ENCODE results near the gene MSLN.
"Not testable (repeated sequence)": the region's sequence is repeated elsewhere in the genome, so short reads cannot be mapped to it uniquely, and the experiment has no call there.

MSLN gene

GRCh38 chr16:760545-761343 lies at the start of gene MSLN:
Gene MSLN, plus strand, starts transcription at chr16:760734. Its CDS starts 1,947 bp downstream, at chr16:762681.
- no peak for DNase-seq (ENCODE audit: low spot score)

DNA sequence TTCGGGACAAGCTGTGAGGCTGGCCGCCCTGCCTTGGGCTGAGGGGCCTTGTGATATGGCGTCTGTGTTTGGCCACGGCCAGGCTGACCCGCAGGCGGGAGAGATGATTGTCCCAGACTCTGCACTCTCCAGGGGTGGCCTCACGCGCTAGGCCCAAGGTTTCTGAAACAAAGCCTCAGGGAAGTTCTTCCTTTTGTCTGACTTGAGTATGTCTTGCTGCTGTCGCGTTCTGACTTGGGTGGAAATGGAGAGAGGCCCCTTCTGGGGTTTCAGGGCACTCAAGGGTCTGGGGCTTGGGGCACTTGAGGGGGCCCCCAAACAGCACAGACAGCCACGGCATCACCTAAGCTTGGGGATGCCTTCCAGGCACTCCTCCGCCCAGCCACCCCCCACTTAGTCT lies 49.5 kb upstream of the MSLN start:
- no peak for DNase-seq (ENCODE audit: low spot score)

GRCh38 chr16:711548-712320 lies 48.8 kb upstream of the MSLN start:
- no peak for DNase-seq (ENCODE audit: low spot score)

- not testable (repeated sequence) for DNase-seq (ENCODE audit: low spot score)
Observed at GRCh38 chr16:712740-713250, 47.7 kb upstream of the MSLN start.

DNA sequence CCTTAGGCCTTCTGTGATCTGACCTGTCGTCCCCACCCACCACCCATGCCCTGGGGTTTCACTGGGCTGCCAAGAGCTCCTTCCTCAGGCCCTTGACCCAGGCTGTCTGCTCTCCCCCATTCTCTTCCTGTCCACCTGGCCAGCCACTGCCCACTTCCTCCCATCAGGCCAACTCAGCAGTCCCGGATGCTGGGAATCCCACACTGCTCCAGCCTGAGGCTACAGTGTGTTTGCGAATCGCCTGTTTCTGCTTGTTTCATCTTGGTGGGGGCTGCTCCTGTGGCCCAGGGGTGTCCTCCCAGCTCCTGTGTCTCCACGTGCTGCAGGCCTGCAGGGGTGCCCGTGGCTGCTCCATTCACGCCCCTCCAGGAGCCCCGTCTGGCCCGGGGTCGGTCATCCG lies 46.5 kb upstream of the MSLN start:
- DNase-seq (ENCODE audit: low spot score), result no peak

GRCh38 chr16:714558-715476 lies 45.7 kb upstream of the MSLN start, which contains the start of gene METRN:
Gene METRN, plus strand, starts transcription at chr16:715118. Its CDS starts 172 bp downstream, at chr16:715290.
- peak; percentile 80 for DNase-seq (ENCODE audit: low spot score)

GRCh38 chr16:715477-716199 lies 44.9 kb upstream of the MSLN start:
- no peak for DNase-seq (ENCODE audit: low spot score)

DNA sequence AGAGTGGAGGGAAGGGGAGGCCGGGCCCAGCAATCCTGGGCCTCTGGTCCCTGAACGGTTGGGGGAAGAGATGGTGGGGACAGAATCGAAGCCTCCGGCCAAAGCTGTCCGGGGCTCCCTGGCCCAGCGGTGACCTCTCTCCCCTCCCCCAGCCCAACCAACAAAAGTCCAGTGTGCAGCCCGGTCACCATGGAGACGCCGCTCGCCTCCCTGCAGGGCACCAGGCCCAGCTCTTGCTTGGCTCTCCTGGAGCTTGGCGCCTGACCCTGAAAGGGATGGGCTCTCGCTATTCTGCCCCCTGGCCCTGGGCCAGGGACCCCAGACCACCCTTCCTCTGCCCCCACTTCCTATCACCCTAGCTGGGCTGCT lies 44.4 kb upstream of the MSLN start:
- peak; percentile 94 for DNase-seq (ENCODE audit: low spot score)

DNA sequence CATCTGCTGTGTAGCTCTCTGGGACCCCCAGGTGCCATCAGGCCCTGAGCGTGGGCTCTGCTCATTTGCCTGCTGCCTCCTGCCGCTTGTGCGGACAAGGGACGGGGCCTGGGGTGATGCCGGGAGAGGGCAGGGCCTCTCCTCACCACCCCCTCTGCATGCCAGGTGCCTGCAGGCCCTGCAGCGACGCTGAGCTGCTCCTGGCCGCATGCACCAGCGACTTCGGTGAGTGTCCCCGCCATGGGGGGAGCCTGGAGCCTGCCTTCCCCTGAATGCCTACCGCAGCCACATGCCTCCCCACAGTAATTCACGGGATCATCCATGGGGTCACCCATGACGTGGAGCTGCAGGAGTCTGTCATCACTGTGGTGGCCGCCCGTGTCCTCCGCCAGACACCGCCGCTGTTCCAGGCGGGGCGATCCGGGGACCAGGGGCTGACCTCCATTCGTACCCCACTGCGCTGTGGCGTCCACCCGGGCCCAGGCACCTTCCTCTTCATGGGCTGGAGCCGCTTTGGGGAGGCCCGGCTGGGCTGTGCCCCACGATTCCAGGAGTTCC lies 43.7 kb upstream of the MSLN start:
- no peak for DNase-seq (ENCODE audit: low spot score)

DNA sequence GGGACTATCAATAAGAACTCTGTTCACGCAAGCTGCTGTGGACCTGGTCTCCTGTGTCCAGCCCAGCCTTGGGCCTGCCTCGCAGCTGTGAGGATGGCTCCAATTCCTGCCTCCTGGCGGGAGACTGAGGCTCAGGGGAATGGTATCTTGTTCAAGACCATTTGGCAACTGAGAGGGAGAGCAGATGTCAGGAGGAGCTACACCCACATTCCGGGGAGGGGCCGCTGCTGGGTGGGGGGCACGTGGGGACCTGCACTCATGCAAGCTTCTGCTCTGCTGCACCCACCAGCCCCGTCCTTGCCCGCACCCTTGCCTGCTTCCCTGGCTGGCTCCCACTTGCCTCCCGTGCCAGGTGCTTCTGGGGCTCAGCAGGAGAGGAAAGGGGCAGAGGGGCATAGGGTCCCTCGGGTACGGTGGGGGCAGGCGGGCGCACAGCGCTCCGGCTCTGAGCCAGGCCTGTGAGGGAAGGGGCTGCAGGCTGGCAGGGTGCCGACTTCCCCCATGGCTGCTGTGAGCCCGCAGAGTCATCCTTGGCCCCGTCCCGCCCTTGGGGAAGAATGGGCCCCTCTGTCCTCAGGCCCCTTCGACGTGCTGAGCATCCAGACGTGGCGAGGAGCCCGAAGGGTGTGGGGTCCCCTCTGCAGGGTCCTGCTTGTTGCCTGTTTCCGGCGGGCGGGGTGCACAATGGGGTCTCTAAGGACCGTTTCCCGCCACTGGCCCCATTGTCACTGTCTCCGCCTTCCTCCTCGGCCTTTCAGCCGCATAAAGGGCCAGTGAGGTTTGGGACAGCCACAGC lies 42.9 kb upstream of the MSLN start:
- DNase-seq (ENCODE audit: low spot score), result no peak

- DNase-seq (ENCODE audit: low spot score), result no peak
Observed at GRCh38 chr16:718389-718788, 42.1 kb upstream of the MSLN start.

DNA sequence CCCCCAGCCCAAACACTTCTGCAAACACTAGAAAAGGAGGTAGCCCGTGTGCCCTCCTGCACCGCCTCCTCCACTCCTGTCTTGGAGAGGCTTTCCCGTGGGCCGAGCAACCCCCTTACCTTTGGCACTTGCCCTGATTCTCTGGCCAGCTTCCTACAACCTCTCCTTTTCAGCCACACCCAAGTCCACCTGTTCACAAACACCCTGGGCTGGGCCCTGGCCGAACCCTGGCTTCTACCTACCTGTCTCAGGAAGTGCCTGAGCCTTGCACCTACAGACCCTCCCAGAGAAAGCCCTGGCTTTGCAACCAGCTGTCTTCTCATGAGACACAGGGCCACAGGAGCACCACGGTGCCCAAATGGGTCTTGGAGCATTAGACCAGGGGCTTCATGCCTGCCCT lies 41.6 kb upstream of the MSLN start:
- DNase-seq (ENCODE audit: low spot score), result no peak

DNA sequence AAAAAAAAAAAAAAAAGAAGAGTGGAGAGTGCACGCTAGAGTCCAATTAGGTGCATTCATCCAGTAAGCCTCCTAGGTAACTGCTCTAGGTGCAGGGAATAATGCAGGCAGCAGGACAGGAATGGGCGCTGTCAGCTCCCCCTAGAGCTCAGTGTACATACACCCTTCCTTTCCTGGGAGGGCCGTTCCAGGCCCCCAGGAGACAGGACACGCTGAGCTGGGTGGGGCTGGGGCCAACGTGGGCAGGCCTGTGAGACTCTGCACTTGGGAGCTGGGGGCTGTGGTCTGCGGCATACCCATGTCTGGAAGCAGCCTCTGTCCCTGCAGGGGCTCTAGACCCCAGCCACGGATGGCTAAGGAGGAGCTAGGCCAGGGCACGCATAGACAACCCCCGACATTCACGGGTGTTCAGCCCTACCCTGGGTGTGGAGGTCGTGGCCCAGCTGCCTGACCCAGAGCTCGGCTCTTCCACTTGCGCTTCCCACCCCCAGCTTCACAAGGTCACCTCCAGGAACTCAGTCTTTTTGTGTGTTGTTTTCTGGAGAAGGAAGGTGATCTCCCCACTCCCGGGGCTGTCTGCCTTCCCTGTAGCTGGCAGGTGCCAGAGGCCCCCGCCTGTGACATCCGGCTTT lies 40.6 kb upstream of the MSLN start:
- no peak for DNase-seq (ENCODE audit: low spot score)

DNA sequence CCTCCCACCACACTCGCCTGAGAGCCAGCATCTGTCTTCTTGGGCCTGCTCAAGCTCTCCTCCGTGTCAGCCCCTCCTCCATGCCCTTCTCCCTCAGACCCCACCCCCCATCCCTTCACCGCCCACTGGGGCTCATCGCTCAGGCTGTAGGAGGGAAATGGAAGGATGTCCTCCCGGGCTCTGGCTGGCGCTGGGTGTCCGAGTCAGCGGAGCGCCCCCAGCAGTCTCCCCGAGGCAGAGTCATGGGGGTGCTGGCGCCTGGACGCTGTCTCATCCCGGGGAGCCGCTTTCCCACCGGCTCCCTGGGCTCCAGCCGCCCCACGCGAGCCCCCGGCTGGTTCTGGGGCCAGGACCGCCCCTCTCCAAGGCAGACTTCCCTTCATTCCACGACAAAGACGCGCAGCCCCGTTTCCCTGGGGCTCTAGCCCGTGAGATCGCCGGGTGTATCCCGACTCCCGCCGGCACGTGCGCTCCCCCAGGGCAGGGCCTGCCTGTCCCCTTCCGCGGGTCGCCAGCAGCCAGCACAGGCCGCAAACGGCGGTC lies 40.0 kb upstream of the MSLN start:
- peak; percentile 79 for DNase-seq (ENCODE audit: low spot score)

- DNase-seq (ENCODE audit: low spot score), result peak; percentile 59
Observed at GRCh38 chr16:720990-721764, 39.4 kb upstream of the MSLN start, which contains the start of gene ANTKMT. Gene ANTKMT, plus strand, starts transcription at chr16:721146. Its CDS starts 129 bp downstream, at chr16:721275.

DNA sequence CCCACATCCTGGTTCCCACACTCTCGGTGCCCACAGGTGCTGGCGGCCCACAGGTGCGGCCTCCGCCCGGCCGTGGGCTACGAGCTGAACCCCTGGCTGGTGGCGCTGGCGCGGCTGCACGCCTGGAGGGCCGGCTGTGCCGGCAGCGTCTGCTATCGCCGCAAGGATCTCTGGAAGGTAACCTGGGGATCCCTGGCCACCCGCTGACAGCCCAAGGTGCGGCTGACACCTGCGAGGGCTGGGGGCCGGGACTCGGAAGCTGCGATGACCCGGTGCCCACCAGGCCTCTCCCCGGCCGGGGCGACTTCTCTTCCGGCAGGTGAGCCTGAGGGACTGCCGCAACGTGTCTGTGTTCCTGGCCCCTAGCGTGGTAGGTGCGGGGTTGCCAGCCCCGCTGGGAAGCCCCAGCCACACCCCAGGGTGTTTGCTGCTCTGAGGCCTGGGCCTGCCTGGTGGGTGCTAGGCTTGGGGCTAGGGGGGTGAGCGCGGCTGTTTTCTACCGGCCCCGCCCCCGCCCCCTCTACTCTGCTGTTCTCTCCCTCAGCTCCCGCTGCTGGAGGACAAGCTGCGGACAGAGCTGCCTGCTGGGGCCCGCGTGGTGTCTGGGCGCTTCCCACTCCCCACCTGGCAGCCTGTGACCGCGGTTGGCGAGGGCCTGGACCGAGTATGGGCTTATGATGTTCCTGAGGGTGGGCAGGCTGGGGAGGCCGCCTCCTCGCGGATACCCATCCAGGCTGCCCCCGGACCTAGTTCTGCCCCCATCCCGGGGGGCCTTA lies 38.6 kb upstream of the MSLN start:
- no peak for DNase-seq (ENCODE audit: low spot score)

DNA sequence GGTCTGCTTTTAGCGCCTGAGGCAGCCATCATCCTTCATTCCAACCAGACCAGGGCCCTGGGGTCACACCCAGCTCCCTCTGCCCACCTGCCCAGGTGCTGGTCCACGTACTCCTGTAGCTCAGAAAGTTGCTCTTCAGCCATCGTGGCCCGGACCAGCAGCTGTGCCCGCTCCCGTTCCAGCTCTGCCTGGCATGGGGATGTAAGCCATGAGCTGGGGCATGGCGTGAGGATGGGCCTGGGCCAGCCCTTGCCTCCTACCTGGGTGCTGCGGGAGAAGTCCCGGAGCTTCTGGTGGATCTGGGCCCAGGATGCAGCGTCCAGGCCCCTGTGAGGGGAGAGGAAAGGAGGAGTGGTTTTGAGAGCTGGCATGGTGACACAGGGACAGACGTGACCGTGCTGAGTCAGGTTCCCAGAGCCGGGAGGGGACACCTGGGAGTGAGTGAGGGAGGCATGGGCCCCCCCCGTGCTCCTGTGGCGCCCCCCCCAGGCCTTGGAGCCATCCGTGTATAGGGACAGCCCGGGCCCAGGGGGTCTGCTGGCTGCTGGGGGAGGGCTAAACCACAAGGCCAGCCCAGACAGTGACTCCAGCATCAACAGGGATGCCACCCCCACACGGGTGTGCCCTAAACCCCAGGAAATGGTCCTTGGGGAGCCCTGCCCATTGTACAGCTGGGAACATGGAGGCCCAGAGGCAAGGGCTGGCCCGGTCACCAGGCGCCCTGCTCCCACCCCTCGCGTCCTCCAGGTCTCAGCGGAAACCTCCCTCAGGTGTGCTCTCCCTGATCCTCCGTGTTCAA lies 37.5 kb upstream of the MSLN start:
- no peak for DNase-seq (ENCODE audit: low spot score)
